GM12878 (cell line): ENCODE results near the gene SPINDOC.

ENCODE experiments used
- CTCF ChIP-seq, 3 experiments: IDR thresholded peaks in 2 of 3; conservative IDR thresholded peaks in 1 of 3; 2 replicates each; pipeline ENCODE4 v1.5.1; 2011; ENCODE audit warnings: low read depth in 3 of 3, low read length in 3 of 3, mild to moderate bottlenecking in 3 of 3, control low read depth in 2 of 3, moderate library complexity in 2 of 3, inconsistent platforms in 1 of 3, mixed read lengths in 1 of 3; ENCODE audit not compliant: control insufficient read depth in 2 of 3, insufficient read depth in 1 of 3; ENCODE audit errors: extremely low read depth in 1 of 3
- EP300 ChIP-seq, 2 experiments: fragments of 150-350 bp in 1 of 2; IDR thresholded peaks; 2 replicates each; pipeline ENCODE4 v1.6.1; 2011 to 2012; ENCODE audit warnings: low read depth in 2 of 2, low read length in 2 of 2, borderline replicate concordance in 1 of 2, improper control_type of control experiment in 1 of 2, inconsistent platforms in 1 of 2; ENCODE audit not compliant: control insufficient read depth in 1 of 2
- NFIC ChIP-seq: IDR thresholded peaks from 2 replicates; pipeline ENCODE4 v1.6.1; 2012; ENCODE audit warnings: low read depth, mild to moderate bottlenecking, inconsistent platforms, low read length, moderate library complexity
- RFX5 ChIP-seq: IDR thresholded peaks from 2 replicates; pipeline ENCODE4 v1.6.1; 2011; ENCODE audit warnings: low read depth, low read length, improper control_type of control experiment
- SIN3A ChIP-seq: IDR thresholded peaks from 2 replicates; pipeline ENCODE4 v1.6.1; 2012; ENCODE audit warnings: low read depth, low read length, improper control_type of control experiment
- SUZ12 ChIP-seq: fragments of 200-600 bp; sonication (generic); IDR thresholded peaks from one replicate; pipeline ENCODE4 v1.6.1; 2018; ENCODE audit warnings: antibody characterized with exemption, mild to moderate bottlenecking; ENCODE audit not compliant: unreplicated experiment
- YBX1 ChIP-seq: fragments of 450-650 bp; IDR thresholded peaks from 2 replicates; pipeline ENCODE4 v1.6.1; 2016; ENCODE audit warnings: antibody characterized with exemption

GRCh38 chr11:63811522-63811921 is 1.7 kb upstream of the SPINDOC start:
- TF ChIP-seq YBX1 (no peak), CTCF (IDR thresholded peaks at IDR 0.05 in 2 of 3, conservative IDR thresholded peaks at IDR 0.05 in 1 of 3; ENCODE audit: control insufficient read depth in 2 of 3, extremely low read depth in 1 of 3, insufficient read depth in 1 of 3, low read depth in 3 of 3, low read length in 3 of 3) (no peak), EP300 (IDR thresholded peaks at IDR 0.05; ENCODE audit: borderline replicate concordance in 1 of 2, control insufficient read depth in 1 of 2, low read depth in 2 of 2, low read length in 2 of 2) (no peak), SIN3A (no peak), SUZ12 (no peak), RFX5 (no peak), NFIC (no peak)
